Measurements from ENCODE around the gene MAML3.

The MAML3 gene

GRCh38 chr4:139815778-139816601, 338.0 kb downstream of the MAML3 start:
- Mint-ChIP-seq H3K27ac (peak overlapping the region; percentile 53), H3K4me1 (peaks cover 7 to 9% of the 10 kb centered on the region in 2 donors), H3K4me3 (peak overlapping the region; percentile 61 to 79), H3K36me3 (no peaks in the 10 kb centered on the region), H3K9me3 (no peaks in the 10 kb centered on the region), H3K27me3 (no peaks in the 10 kb centered on the region)
- ATAC-seq (replicated peaks) = peak in 1 of 2 donors; percentile 53
- DNase-seq = no peak

GRCh38 chr4:139814323-139815015, 339.5 kb downstream of the MAML3 start:
- DNase-seq (no peak), ATAC-seq (replicated peaks) (no peak)

GRCh38 chr4:139813881-139814280, 340.1 kb downstream of the MAML3 start:
- Mint-ChIP-seq H3K36me3 (peaks cover 2 to 5% of the 10 kb centered on the region in 2 donors), H3K4me1 (peaks cover 15 to 18% of the 10 kb centered on the region in 2 donors), H3K9me3 (peaks cover 0 to 3% of the 10 kb centered on the region in 2 donors), H3K4me3 (no peak overlapping the region), H3K27ac (no peak overlapping the region), H3K27me3 (no peaks in the 10 kb centered on the region)
- ATAC-seq (replicated peaks) (no peak), DNase-seq (no peak)

More at GRCh38 chr4:139814323-139815015, 339.5 kb downstream of the MAML3 start:
- H3K9me3 Mint-ChIP-seq = peaks cover 0 to 3% of the 10 kb centered on the region in 2 donors
- H3K4me1 Mint-ChIP-seq = peaks cover 10 to 12% of the 10 kb centered on the region in 2 donors
- H3K27ac Mint-ChIP-seq = no peak overlapping the region
- no peak overlapping the region for H3K4me3 Mint-ChIP-seq
- H3K36me3 Mint-ChIP-seq = peaks cover 2 to 5% of the 10 kb centered on the region in 2 donors
- H3K27me3 Mint-ChIP-seq = no peaks in the 10 kb centered on the region

- Mint-ChIP-seq H3K4me3 (no peak overlapping the region), H3K4me1 (peaks cover 17 to 22% of the 10 kb centered on the region in 2 donors), H3K27ac (no peak overlapping the region), H3K27me3 (peaks cover 0 to 5% of the 10 kb centered on the region in 2 donors), H3K36me3 (peaks cover 2 to 5% of the 10 kb centered on the region in 2 donors), H3K9me3 (peaks cover 0 to 3% of the 10 kb centered on the region in 2 donors)
- ATAC-seq (replicated peaks) (no peak), DNase-seq (no peak)
Observed at GRCh38 chr4:139810710-139811109, 343.3 kb downstream of the MAML3 start.

GRCh38 chr4:139809757-139810140, 344.2 kb downstream of the MAML3 start:
- no peak overlapping the region for H3K27ac Mint-ChIP-seq
- ATAC-seq (replicated peaks) (peak in 1 of 2 donors; percentile 41), DNase-seq (no peak)
- peaks cover 0 to 5% of the 10 kb centered on the region in 2 donors for H3K27me3 Mint-ChIP-seq
- peaks cover 17 to 20% of the 10 kb centered on the region in 2 donors for H3K4me1 Mint-ChIP-seq
- H3K36me3 Mint-ChIP-seq = peaks cover 2 to 5% of the 10 kb centered on the region in 2 donors
- H3K4me3 Mint-ChIP-seq = no peak overlapping the region
- H3K9me3 Mint-ChIP-seq = peaks cover 0 to 3% of the 10 kb centered on the region in 2 donors

- Mint-ChIP-seq H3K36me3 (peaks cover 2 to 5% of the 10 kb centered on the region in 2 donors), H3K4me3 (peak overlapping the region in 1 of 2 donors; percentile 10)
Observed at GRCh38 chr4:139808808-139809756, 344.9 kb downstream of the MAML3 start.

GRCh38 chr4:139808381-139808807, 345.6 kb downstream of the MAML3 start:
- Mint-ChIP-seq H3K4me3 (peak overlapping the region in 1 of 2 donors; percentile 10), H3K27ac (peak overlapping the region; percentile 11), H3K9me3 (peaks cover 0 to 3% of the 10 kb centered on the region in 2 donors), H3K4me1 (peaks cover 17 to 20% of the 10 kb centered on the region in 2 donors), H3K36me3 (peaks cover 2 to 5% of the 10 kb centered on the region in 2 donors), H3K27me3 (peaks cover 0 to 5% of the 10 kb centered on the region in 2 donors)
- no peak for DNase-seq
- peak; percentile 57 to 78 for ATAC-seq (replicated peaks)

More at GRCh38 chr4:139808808-139809756, 344.9 kb downstream of the MAML3 start:
- H3K27ac Mint-ChIP-seq = peak overlapping the region; percentile 11
- peaks cover 17 to 20% of the 10 kb centered on the region in 2 donors for H3K4me1 Mint-ChIP-seq
- peak; percentile 41 to 58 for ATAC-seq (replicated peaks)
- no peak for DNase-seq
- peaks cover 0 to 3% of the 10 kb centered on the region in 2 donors for H3K9me3 Mint-ChIP-seq
- H3K27me3 Mint-ChIP-seq = peaks cover 0 to 5% of the 10 kb centered on the region in 2 donors

GRCh38 chr4:139807483-139807882, 346.5 kb downstream of the MAML3 start:
- H3K36me3 Mint-ChIP-seq = peaks cover 2 to 5% of the 10 kb centered on the region in 2 donors
- no peak for DNase-seq
- no peak overlapping the region for H3K4me3 Mint-ChIP-seq
- no peak overlapping the region for H3K27ac Mint-ChIP-seq
- peaks cover 0 to 5% of the 10 kb centered on the region in 2 donors for H3K27me3 Mint-ChIP-seq
- peaks cover 0 to 3% of the 10 kb centered on the region in 2 donors for H3K9me3 Mint-ChIP-seq
- H3K4me1 Mint-ChIP-seq = peaks cover 20% of the 10 kb centered on the region in 2 donors
- no peak for ATAC-seq (replicated peaks)

- Mint-ChIP-seq H3K4me1 (peaks cover 20% of the 10 kb centered on the region in 2 donors), H3K27me3 (peaks cover 0 to 5% of the 10 kb centered on the region in 2 donors), H3K9me3 (peaks cover 0 to 4% of the 10 kb centered on the region in 2 donors), H3K4me3 (no peak overlapping the region), H3K36me3 (peaks cover 2 to 5% of the 10 kb centered on the region in 2 donors), H3K27ac (no peak overlapping the region)
- DNase-seq (no peak), ATAC-seq (replicated peaks) (no peak)
Observed at GRCh38 chr4:139806929-139807328, 347.1 kb downstream of the MAML3 start.

- no peak for DNase-seq
- Mint-ChIP-seq H3K27me3 (peaks cover 0 to 5% of the 10 kb centered on the region in 2 donors), H3K36me3 (no peaks in the 10 kb centered on the region), H3K9me3 (peaks cover 0 to 2% of the 10 kb centered on the region in 2 donors), H3K27ac (no peak overlapping the region), H3K4me1 (peaks cover 15 to 18% of the 10 kb centered on the region in 2 donors), H3K4me3 (no peak overlapping the region)
- ATAC-seq (replicated peaks) = no peak
Observed at GRCh38 chr4:139802931-139803330, 351.1 kb downstream of the MAML3 start.

GRCh38 chr4:139802488-139802887, 351.5 kb downstream of the MAML3 start:
- peaks cover 0 to 5% of the 10 kb centered on the region in 2 donors for H3K27me3 Mint-ChIP-seq
- ATAC-seq (replicated peaks) (no peak), DNase-seq (no peak)
- H3K4me3 Mint-ChIP-seq = no peak overlapping the region
- H3K27ac Mint-ChIP-seq = no peak overlapping the region
- peaks cover 0 to 2% of the 10 kb centered on the region in 2 donors for H3K9me3 Mint-ChIP-seq
- H3K36me3 Mint-ChIP-seq = no peaks in the 10 kb centered on the region
- peaks cover 15 to 19% of the 10 kb centered on the region in 2 donors for H3K4me1 Mint-ChIP-seq

- H3K9me3 Mint-ChIP-seq = peaks cover 0 to 2% of the 10 kb centered on the region in 2 donors
- no peak overlapping the region for H3K4me3 Mint-ChIP-seq
- H3K4me1 Mint-ChIP-seq = peaks cover 19% of the 10 kb centered on the region in 2 donors
- DNase-seq (no peak), ATAC-seq (replicated peaks) (no peak)
- H3K27ac Mint-ChIP-seq = no peak overlapping the region
- H3K27me3 Mint-ChIP-seq = no peaks in the 10 kb centered on the region
- H3K36me3 Mint-ChIP-seq = no peaks in the 10 kb centered on the region
Observed at GRCh38 chr4:139801895-139802294, 352.1 kb downstream of the MAML3 start.

- DNase-seq = no peak
- no peaks in the 10 kb centered on the region for H3K27me3 Mint-ChIP-seq
- H3K4me1 Mint-ChIP-seq = peaks cover 19% of the 10 kb centered on the region in 2 donors
- H3K27ac Mint-ChIP-seq = peak overlapping the region; percentile 11
- no peak overlapping the region for H3K4me3 Mint-ChIP-seq
- H3K9me3 Mint-ChIP-seq = peaks cover 0 to 2% of the 10 kb centered on the region in 2 donors
- no peaks in the 10 kb centered on the region for H3K36me3 Mint-ChIP-seq
- no peak for ATAC-seq (replicated peaks)
Observed at GRCh38 chr4:139800082-139800481, 353.9 kb downstream of the MAML3 start.

Data from stimulated activated naive B cell treated with anti-CD40 and anti-IgM and Interleukin-4, amounts not matched to agents 10 μg/mL and 1 μg/mL and 100 μg/mL, for 72 hours (primary cell).